H1 (cell line): ENCODE measurements around the gene GALNT9. TPM values are rescaled to one million over a fixed set of nuclear protein-coding genes. Genes with fewer than 3 reads are reported as not detected.
"Not testable (repeated sequence)": the region's sequence is repeated elsewhere in the genome, so short reads cannot be mapped to it uniquely, and the experiment has no call there.

Source experiments
- CTCF ChIA-PET: fragments of 300-600 bp; sonication (Branson Sonifier 250); formaldehyde crosslinking; loops from one replicate; lab custom pipeline; 2021; ENCODE audit not compliant: partially characterized antibody; lab: Charles Lee
- POLR2A ChIA-PET: fragments of 300-600 bp; sonication (Branson Sonifier 250); formaldehyde crosslinking; loops from one replicate; lab custom pipeline; 2021; ENCODE audit warnings: inconsistent platforms; ENCODE audit not compliant: partially characterized antibody; lab: Charles Lee
- DNase-seq, 2 experiments: peaks; one replicate each; pipeline versions ENCODE4 v3.0.0 to v3.0.0-alpha.2; 2010 to 2022; ENCODE audit warnings: low spot score in 2 of 2, low read depth in 1 of 2, mixed read lengths in 1 of 2
- FAIRE-seq: peaks from 2 replicates; lab custom pipeline; 2011; peaks lifted over from hg19 to GRCh38; lab: Jason Lieb, UNC
- H2AFZ ChIP-seq: 2 replicates; pipeline ENCODE4 v1.8.1; 2012; ENCODE audit warnings: low read length, inconsistent platforms
- H2AK5ac ChIP-seq: 2 replicates; pipeline ENCODE4 v1.6.1; 2013; ENCODE audit warnings: low read depth, low read length
- H2BK120ac ChIP-seq: replicated peaks from 2 replicates; pipeline ENCODE3; 2013; ENCODE audit warnings: low read depth, low read length, inconsistent platforms
- H2BK12ac ChIP-seq: 2 replicates; pipeline ENCODE4 v1.6.1; 2013; ENCODE audit warnings: low read depth, low read length
- H2BK15ac ChIP-seq: 2 replicates; pipeline ENCODE4 v1.6.1; 2013; ENCODE audit warnings: low read length
- H2BK20ac ChIP-seq: 2 replicates; pipeline ENCODE4 v1.6.1; 2013; ENCODE audit warnings: low read length
- H2BK5ac ChIP-seq: 2 replicates; pipeline ENCODE4 v1.6.1; 2013; ENCODE audit warnings: low read depth, low read length
- H3K14ac ChIP-seq: 2 replicates; pipeline ENCODE4 v1.6.1; 2013; ENCODE audit warnings: inconsistent platforms; ENCODE audit not compliant: insufficient read length
- H3K18ac ChIP-seq: 2 replicates; pipeline ENCODE4 v1.6.1; 2013; ENCODE audit warnings: low read length; ENCODE audit errors: extremely low read depth
- H3K23ac ChIP-seq: 2 replicates; pipeline ENCODE4 v1.6.1; 2013; ENCODE audit warnings: inconsistent platforms; ENCODE audit not compliant: insufficient read length
- H3K23me2 ChIP-seq: 2 replicates; pipeline ENCODE4 v1.6.1; 2013; ENCODE audit warnings: low read depth, low read length
- H3K27ac ChIP-seq: 2 replicates; pipeline ENCODE4 v1.6.1; 2011; ENCODE audit warnings: low read depth, low read length, inconsistent platforms
- H3K27me3 ChIP-seq, 4 experiments: replicated peaks in 1 of 4; 1 replicate in 1 of 4; 2 replicates in 3 of 4; pipeline versions ENCODE4 v1.6.1 to v1.8.1; 2011 to 2013; ENCODE audit warnings: low read length in 3 of 4, mild to moderate bottlenecking in 3 of 4, inconsistent platforms in 2 of 4, mixed read lengths in 2 of 4, moderate library complexity in 1 of 4; ENCODE audit not compliant: control insufficient read depth in 3 of 4, insufficient read depth in 3 of 4; ENCODE audit errors: extremely low read depth in 1 of 4
- H3K36me3 ChIP-seq, 4 experiments: 2 replicates each; pipeline versions ENCODE4 v1.6.1 to v1.8.1; 2011 to 2013; ENCODE audit warnings: mild to moderate bottlenecking in 4 of 4, low read length in 3 of 4, moderate library complexity in 2 of 4, control low read depth in 1 of 4, inconsistent platforms in 1 of 4; ENCODE audit not compliant: insufficient read depth in 4 of 4, control insufficient read depth in 2 of 4
- H3K4ac ChIP-seq: replicated peaks from 2 replicates; pipeline ENCODE3; 2013; ENCODE audit warnings: low read length, low read depth, mixed read lengths, inconsistent platforms; ENCODE audit not compliant: insufficient read length
- H3K4me1 ChIP-seq, 4 experiments: replicated peaks in 1 of 4; 1 replicate in 1 of 4; 2 replicates in 3 of 4; pipeline versions ENCODE4 v1.6.1 to v1.8.1; 2011 to 2013; ENCODE audit warnings: low read length in 3 of 4, inconsistent platforms in 2 of 4, mixed read lengths in 1 of 4; ENCODE audit not compliant: insufficient read depth in 4 of 4, control insufficient read depth in 3 of 4
- H3K4me2 ChIP-seq, 2 experiments: 2 replicates each; pipeline versions ENCODE4 v1.6.1 to v1.8.1; 2011 to 2013; ENCODE audit warnings: low read depth in 2 of 2, low read length in 2 of 2, control low read depth in 1 of 2, inconsistent platforms in 1 of 2, mild to moderate bottlenecking in 1 of 2; ENCODE audit not compliant: insufficient read depth in 1 of 2
- H3K4me3 ChIP-seq, 4 experiments: fragments of 200-600, 300-600 bp in 1 of 4; sonication (generic), shearing (Covaris generic), sonication (Bioruptor Twin) in 1 of 4; 2 replicates each; pipeline versions ENCODE4 v1.5.1 to v1.8.1; 2011 to 2016; ENCODE audit warnings: low read length in 4 of 4, low read depth in 3 of 4, control low read depth in 2 of 4, inconsistent platforms in 2 of 4, mild to moderate bottlenecking in 2 of 4, mixed read lengths in 1 of 4, moderate library complexity in 1 of 4; ENCODE audit not compliant: insufficient read depth in 2 of 4; ENCODE audit errors: extremely low read depth in 1 of 4
- H3K56ac ChIP-seq: replicated peaks from 2 replicates; pipeline ENCODE3; 2013; ENCODE audit warnings: low read depth, mild to moderate bottlenecking, mixed read lengths, low read length, inconsistent platforms; ENCODE audit not compliant: insufficient read length
- H3K79me1 ChIP-seq: 2 replicates; pipeline ENCODE4 v1.6.1; 2013; ENCODE audit warnings: low read depth, low read length, control low read depth
- H3K79me2 ChIP-seq, 2 experiments: 2 replicates each; pipeline versions ENCODE4 v1.6.1 to v1.8.1; 2012 to 2013; ENCODE audit warnings: low read length in 2 of 2, mild to moderate bottlenecking in 2 of 2, inconsistent platforms in 1 of 2; ENCODE audit not compliant: insufficient read depth in 2 of 2, control insufficient read depth in 1 of 2
- H3K9ac ChIP-seq, 4 experiments: replicated peaks in 1 of 4; 1 replicate in 1 of 4; 2 replicates in 3 of 4; pipeline versions ENCODE4 v1.6.1 to v1.8.1; 2011 to 2013; ENCODE audit warnings: low read depth in 3 of 4, low read length in 3 of 4, control low read depth in 2 of 4, mild to moderate bottlenecking in 2 of 4, moderate library complexity in 2 of 4, inconsistent platforms in 1 of 4; ENCODE audit errors: extremely low read depth in 1 of 4
- H3K9me3 ChIP-seq, 2 experiments: 2 replicates each; pipeline versions ENCODE4 v1.6.1 to v1.8.1; 2012 to 2013; ENCODE audit warnings: mild to moderate bottlenecking in 2 of 2, moderate library complexity in 2 of 2, control low read depth in 1 of 2, inconsistent platforms in 1 of 2, low read depth in 1 of 2, low read length in 1 of 2, mixed read lengths in 1 of 2; ENCODE audit not compliant: insufficient read depth in 2 of 2
- H4K20me1 ChIP-seq, 2 experiments: replicated peaks in 1 of 2; 2 replicates each; pipeline versions ENCODE3 to v1.8.1; 2011 to 2013; ENCODE audit warnings: inconsistent platforms in 2 of 2, low read length in 2 of 2, mild to moderate bottlenecking in 1 of 2; ENCODE audit not compliant: insufficient read depth in 2 of 2, control insufficient read depth in 1 of 2
- H4K5ac ChIP-seq: 2 replicates; pipeline ENCODE4 v1.6.1; 2013; ENCODE audit warnings: low read length, low read depth, mixed read lengths, inconsistent platforms; ENCODE audit not compliant: insufficient read length
- H4K8ac ChIP-seq: 2 replicates; pipeline ENCODE4 v1.8.0; 2013; ENCODE audit warnings: mild to moderate bottlenecking, moderate library complexity, low read length, inconsistent platforms; ENCODE audit not compliant: insufficient read depth; ENCODE audit errors: extremely low read depth
- H4K91ac ChIP-seq: replicated peaks from 2 replicates; pipeline ENCODE3; 2013; ENCODE audit warnings: low read length, mixed read lengths, inconsistent platforms; ENCODE audit not compliant: insufficient read length
- POU5F1 ChIP-seq: IDR thresholded peaks from 2 replicates; pipeline ENCODE4 v1.6.1; 2011; ENCODE audit warnings: low read depth, mild to moderate bottlenecking, low read length, moderate library complexity
- TBP ChIP-seq: IDR thresholded peaks from 2 replicates; pipeline ENCODE4 v1.6.1; 2011; ENCODE audit warnings: low read depth, low read length, improper control_type of control experiment
- TCF12 ChIP-seq: IDR thresholded peaks from 2 replicates; pipeline ENCODE4 v1.6.1; 2011; ENCODE audit warnings: low read depth, mild to moderate bottlenecking, low read length
- WGBS, 2 experiments: shearing (Covaris generic) in 1 of 2; methylation state at CpG; one replicate each; pipeline versions ENCODE4 v1.1.6 to v1.1.7; 2013 to 2015; ENCODE audit warnings: low lambda C conversion rate in 2 of 2, mixed read lengths in 2 of 2, inconsistent platforms in 1 of 2, low coverage in 1 of 2, missing lambda C conversion rate in 1 of 2; ENCODE audit not compliant: insufficient replicate concordance in 2 of 2, insufficient coverage in 1 of 2, insufficient read length in 1 of 2; ENCODE audit errors: extremely low coverage in 1 of 2, missing lambda C conversion rate in 1 of 2; 5-methylcytosine and 5-hydroxymethylcytosine counted together
- polyA plus RNA-seq, 7 experiments: library from polyadenylated mRNA; depleted of rRNA in 3 of 7; stranded (reverse) in 5 of 7; unstranded in 2 of 7; fragments of >200 nt in 5 of 7; fragments of 200-250 nt in 2 of 7; gene quantifications; 1 replicate in 5 of 7; 2 replicates in 1 of 7; 4 replicates in 1 of 7; pipeline versions ENCODE4 v1.2.1 to v1.2.3, GENCODE V29; 2011 to 2013; ENCODE audit warnings: missing spikeins in 2 of 7, mixed read lengths in 2 of 7
- total RNA-seq: library from RNA; stranded (reverse); fragmentation: NEBNext Ultra II Directional; extraction: Animal tissue kit (Norgen Biotek cat#: 25700); gene quantifications from 2 replicates; pipeline ENCODE4 v1.2.1, GENCODE V29; 2021
- TF ChIP-seq, protein P1 (sequence below): IDR thresholded peaks from 2 replicates; pipeline ENCODE4 v1.6.1; 2012; ENCODE audit warnings: low read length, inconsistent platforms

GALNT9 gene
- total and polyA plus RNA-seq, 2 of the 8 experiments (the other 6 are each of a cell fraction or from before 2014, with no cell fraction given) = 2.0 to 3.6 TPM

DNA sequence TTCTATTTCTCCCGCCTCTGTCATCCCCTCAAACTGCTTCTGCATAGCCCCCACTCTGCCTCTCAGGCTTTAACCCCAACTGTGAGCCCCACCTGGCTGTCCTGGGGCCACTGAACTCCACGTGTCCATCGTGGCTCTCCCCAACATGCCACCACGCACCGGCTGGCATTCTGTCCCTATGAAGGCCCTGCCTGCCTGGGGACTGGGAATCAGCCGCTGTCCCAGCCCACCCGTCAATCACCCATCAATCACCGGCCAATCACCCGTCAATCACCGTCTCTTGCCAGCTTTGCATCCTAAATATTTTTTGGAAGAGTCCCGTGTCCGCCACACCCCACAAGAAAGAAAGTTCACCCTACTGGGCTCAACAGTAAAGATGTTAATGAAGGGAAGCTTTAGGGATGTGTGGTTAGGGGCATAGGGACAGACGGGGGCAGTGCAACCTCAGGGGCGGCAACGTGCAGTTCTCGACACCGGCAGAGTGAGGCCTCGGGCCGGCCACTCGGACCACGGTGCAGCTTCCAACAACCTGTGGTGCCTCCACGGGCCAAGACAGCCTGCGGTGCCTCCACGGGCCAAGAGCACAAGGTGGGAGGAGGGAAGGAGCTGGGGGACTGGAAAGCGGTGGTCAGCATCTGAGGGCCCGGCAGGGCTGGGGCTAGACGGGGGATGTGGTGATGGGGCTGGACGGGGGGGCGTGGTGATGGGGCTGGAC, 85.6 kb downstream of the GALNT9 start (continued):
- TF ChIP-seq, protein P1, sequence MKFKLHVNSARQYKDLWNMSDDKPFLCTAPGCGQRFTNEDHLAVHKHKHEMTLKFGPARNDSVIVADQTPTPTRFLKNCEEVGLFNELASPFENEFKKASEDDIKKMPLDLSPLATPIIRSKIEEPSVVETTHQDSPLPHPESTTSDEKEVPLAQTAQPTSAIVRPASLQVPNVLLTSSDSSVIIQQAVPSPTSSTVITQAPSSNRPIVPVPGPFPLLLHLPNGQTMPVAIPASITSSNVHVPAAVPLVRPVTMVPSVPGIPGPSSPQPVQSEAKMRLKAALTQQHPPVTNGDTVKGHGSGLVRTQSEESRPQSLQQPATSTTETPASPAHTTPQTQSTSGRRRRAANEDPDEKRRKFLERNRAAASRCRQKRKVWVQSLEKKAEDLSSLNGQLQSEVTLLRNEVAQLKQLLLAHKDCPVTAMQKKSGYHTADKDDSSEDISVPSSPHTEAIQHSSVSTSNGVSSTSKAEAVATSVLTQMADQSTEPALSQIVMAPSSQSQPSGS = no peak
- TF ChIP-seq POU5F1 (no peak), TCF12 (no peak), TBP (no peak)

- not testable (repeated sequence) for DNase-seq, H2AFZ ChIP-seq, H3K79me1 ChIP-seq, H3K9me3 ChIP-seq, H2BK5ac ChIP-seq, H3K56ac ChIP-seq, H3K23me2 ChIP-seq, H2BK12ac ChIP-seq, H3K23ac ChIP-seq, H4K20me1 ChIP-seq, H3K79me2 ChIP-seq, H2BK15ac ChIP-seq, H3K18ac ChIP-seq, H3K36me3 ChIP-seq, H3K14ac ChIP-seq, H4K91ac ChIP-seq, H3K27ac ChIP-seq, H4K5ac ChIP-seq, H3K27me3 ChIP-seq, H3K4me3 ChIP-seq, H3K4ac ChIP-seq, H3K4me1 ChIP-seq, H2BK120ac ChIP-seq, H4K8ac ChIP-seq, H2AK5ac ChIP-seq, H3K9ac ChIP-seq, H3K4me2 ChIP-seq, FAIRE-seq, H2BK20ac ChIP-seq
- ChIA-PET POLR2A (interaction anchor here (0.7 kb wide), 1 partner anchor 30 kb away, joined by 3 read pairs; no protein-coding TSS in a partner anchor), CTCF (interaction anchor here (0.8 to 1.5 kb wide), 3 partner anchors 32 to 99 kb away, joined by 3 to 4 read pairs (median 3); no protein-coding TSS in a partner anchor)
- WGBS, 2 experiments = 76% methylated on average over 14 of the region's 15 CpGs; no CpG with 5 or more reads in 1 of the 2 experiments
These were observed 86.2 kb downstream of the GALNT9 start for GRCh38 chr12:132243171-132243570.
